DND-41 (cell line): ENCODE data around the gene LDLR.

Experiments
- CTCF ChIP-seq: IDR thresholded peaks from 2 replicates; pipeline ENCODE4 v1.5.1; 2012; ENCODE audit warnings: borderline replicate concordance, low read length, moderate library complexity, mild to moderate bottlenecking; ENCODE audit not compliant: poor library complexity, severe bottlenecking; ENCODE audit errors: extremely low read depth
- EZH2 ChIP-seq: IDR thresholded peaks from 3 replicates; pipeline ENCODE4 v1.6.1; 2012; ENCODE audit warnings: borderline replicate concordance, low read depth, mild to moderate bottlenecking, moderate library complexity, low read length, inconsistent platforms; ENCODE audit not compliant: severe bottlenecking

- TF ChIP-seq CTCF = no peak
- TF ChIP-seq EZH2 = no peak
These were observed 88.3 kb downstream of the LDLR start for GRCh38 chr19:11177592-11177991.
